Loucy (cell line): ENCODE data around the gene WWC1.

Source experiments
- H2AFZ ChIP-seq: fragments of 200-600 bp; sonication (generic); 2 replicates; pipeline ENCODE4 v1.6.0; 2016; ENCODE audit warnings: antibody characterized with exemption, mild to moderate bottlenecking, low read length, moderate library complexity
- H3F3A ChIP-seq: fragments of 200-600 bp; 2 replicates; pipeline ENCODE4 v1.6.0; 2016; ENCODE audit warnings: antibody characterized with exemption, low read depth, mild to moderate bottlenecking
- H3K27me3 ChIP-seq: fragments of 200-600 bp; sonication (generic); 2 replicates; pipeline ENCODE4 v1.6.1; 2014; ENCODE audit warnings: low read length, mild to moderate bottlenecking; ENCODE audit not compliant: insufficient read depth, poor library complexity, severe bottlenecking
- H3K36me3 ChIP-seq: fragments of 200-600 bp; sonication (generic); 2 replicates; pipeline ENCODE4 v1.6.1; 2016; ENCODE audit warnings: low read length; ENCODE audit not compliant: insufficient read depth
- H3K4me1 ChIP-seq: fragments of 200-600 bp; sonication (generic); 2 replicates; pipeline ENCODE4 v1.5.1; 2014; ENCODE audit warnings: low read length, mild to moderate bottlenecking; ENCODE audit not compliant: insufficient read depth, poor library complexity, severe bottlenecking
- H3K4me2 ChIP-seq: fragments of 200-600 bp; sonication (generic); 2 replicates; pipeline ENCODE4 v1.6.0; 2014; ENCODE audit warnings: antibody characterized with exemption, low read length, low read depth, mild to moderate bottlenecking; ENCODE audit not compliant: poor library complexity, severe bottlenecking
- H3K4me3 ChIP-seq: fragments of 200-600 bp; sonication (generic); 2 replicates; pipeline ENCODE4 v1.5.1; 2014; ENCODE audit warnings: low read length, mild to moderate bottlenecking, mixed read lengths; ENCODE audit not compliant: poor library complexity, severe bottlenecking
- H3K79me2 ChIP-seq: fragments of 200-600 bp; sonication (generic); 2 replicates; pipeline ENCODE4 v1.6.1; 2014; ENCODE audit warnings: low read length; ENCODE audit not compliant: insufficient read depth
- H3K9ac ChIP-seq: fragments of 200-600 bp; sonication (generic); 2 replicates; pipeline ENCODE4 v1.6.0; 2014; ENCODE audit warnings: mild to moderate bottlenecking, low read depth, low read length, moderate library complexity; ENCODE audit not compliant: poor library complexity, severe bottlenecking
- H3K9me2 ChIP-seq: fragments of 200-600 bp; sonication (generic); replicated peaks from 2 replicates; pipeline ENCODE4 v1.6.1; 2016; ENCODE audit warnings: low read depth, low read length, mixed read lengths
- H3K9me3 ChIP-seq: fragments of 200-600 bp; sonication (generic); 2 replicates; pipeline ENCODE4 v1.6.1; 2014; ENCODE audit warnings: mild to moderate bottlenecking, antibody characterized with exemption, low read length, low read depth; ENCODE audit not compliant: insufficient read depth
- H4K20me1 ChIP-seq: fragments of 200-600 bp; sonication (generic); 2 replicates; pipeline ENCODE4 v1.6.0; 2014; ENCODE audit warnings: antibody characterized with exemption, low read length, mild to moderate bottlenecking; ENCODE audit not compliant: insufficient read depth, poor library complexity, severe bottlenecking
- CTCF ChIP-seq: fragments of 200-600 bp; sonication (generic); conservative IDR thresholded peaks from 2 replicates; pipeline ENCODE4 v1.5.1; 2014; ENCODE audit warnings: mild to moderate bottlenecking, antibody characterized with exemption, low read length
- EZH2phosphoT487 ChIP-seq: fragments of 200-600 bp; IDR thresholded peaks from 2 replicates; pipeline ENCODE4 v1.6.1; 2018; ENCODE audit warnings: antibody characterized with exemption, mild to moderate bottlenecking, moderate library complexity, borderline replicate concordance

The WWC1 gene

GRCh38 chr5:168409591-168410458 lies 118.4 kb downstream of the WWC1 start:
- no peaks in the 10 kb centered on the region for H3F3A ChIP-seq
- H3K79me2 ChIP-seq: no peaks in the 10 kb centered on the region
- H3K9me3 ChIP-seq: no peaks in the 10 kb centered on the region
- H3K27me3 ChIP-seq: no peaks in the 10 kb centered on the region
- H3K9ac ChIP-seq: no peak overlapping the region
- H3K9me2 ChIP-seq: no peaks in the 10 kb centered on the region
- no peak overlapping the region for H3K4me3 ChIP-seq
- no peak overlapping the region for H2AFZ ChIP-seq
- H3K4me1 ChIP-seq: no peaks in the 10 kb centered on the region
- TF ChIP-seq EZH2phosphoT487 (no peak), CTCF (no peak)
- no peaks in the 10 kb centered on the region for H4K20me1 ChIP-seq
- no peaks in the 10 kb centered on the region for H3K36me3 ChIP-seq
- H3K4me2 ChIP-seq: no peak overlapping the region

- Histone ChIP-seq H3K36me3 (no peaks in the 10 kb centered on the region), H3K4me3 (no peak overlapping the region), H4K20me1 (no peaks in the 10 kb centered on the region), H3K9me3 (no peaks in the 10 kb centered on the region), H3K79me2 (no peaks in the 10 kb centered on the region), H3K4me1 (no peaks in the 10 kb centered on the region), H2AFZ (no peak overlapping the region), H3K9me2 (no peaks in the 10 kb centered on the region), H3K27me3 (no peaks in the 10 kb centered on the region), H3K4me2 (no peak overlapping the region), H3K9ac (no peak overlapping the region), H3F3A (no peaks in the 10 kb centered on the region)
- no peak for TF ChIP-seq EZH2phosphoT487
- no peak for TF ChIP-seq CTCF
These were observed 120.4 kb downstream of the WWC1 start for GRCh38 chr5:168411871-168412270.

- no peaks in the 10 kb centered on the region for H3F3A ChIP-seq
- H3K9ac ChIP-seq: no peak overlapping the region
- no peaks in the 10 kb centered on the region for H3K79me2 ChIP-seq
- no peak overlapping the region for H3K4me3 ChIP-seq
- no peak overlapping the region for H3K4me2 ChIP-seq
- no peaks in the 10 kb centered on the region for H3K9me2 ChIP-seq
- H3K9me3 ChIP-seq: no peaks in the 10 kb centered on the region
- no peaks in the 10 kb centered on the region for H3K36me3 ChIP-seq
- TF ChIP-seq EZH2phosphoT487: no peak
- TF ChIP-seq CTCF: no peak
- no peak overlapping the region for H2AFZ ChIP-seq
- H4K20me1 ChIP-seq: no peaks in the 10 kb centered on the region
- H3K4me1 ChIP-seq: no peaks in the 10 kb centered on the region
- H3K27me3 ChIP-seq: no peaks in the 10 kb centered on the region
These were observed 121.6 kb downstream of the WWC1 start for GRCh38 chr5:168413062-168413461.
